ENCODE data around the gene KRT17. TPM values are rescaled to one million over a fixed set of nuclear protein-coding genes. Genes with fewer than 3 reads are reported as not detected.

Gene KRT17
- total RNA-seq, 1 experiment from 2014 or later: 1.5 TPM

- CTCF ChIA-PET: interaction anchor here (0.7 to 3.8 kb wide), 7 partner anchors 32 to 84 kb away, joined by 3 to 22 read pairs (median 5); no protein-coding TSS in a partner anchor
- peaks cover 11% of the 10 kb centered on the region for H3K4me1 Mint-ChIP-seq
- H3K27ac Mint-ChIP-seq: no peak overlapping the region
- POLR2A ChIA-PET: no interaction called here
- no peak overlapping the region for H3K4me3 Mint-ChIP-seq
- no peaks in the 10 kb centered on the region for H3K36me3 Mint-ChIP-seq
- no peaks in the 10 kb centered on the region; the same call in 1 of the 2 replicates for H3K9me3 Mint-ChIP-seq
- ATAC-seq (no peak), DNase-seq (ENCODE audit: low spot score) (no peak)
- peaks cover 26% of the 10 kb centered on the region for H3K27me3 Mint-ChIP-seq (ENCODE audit: low read depth)
- TF ChIP-seq FOXK1 (CRISPR knock-in tag; IDR thresholded peaks at IDR 0.05) (no peak), JAZF1 (CRISPR knock-in tag; IDR thresholded peaks at IDR 0.05) (no peak), ZNF425 (CRISPR knock-in tag; conservative IDR thresholded peaks at IDR 0.05) (no peak), ZNF219 (CRISPR knock-in tag; IDR thresholded peaks at IDR 0.05; ENCODE audit: borderline replicate concordance) (no peak), CBFB (CRISPR knock-in tag; IDR thresholded peaks at IDR 0.05; ENCODE audit: low read depth) (no peak), ETV6 (CRISPR knock-in tag; IDR thresholded peaks at IDR 0.05) (no peak), TP53 (CRISPR knock-in tag; IDR thresholded peaks at IDR 0.05) (no peak), ZNF263 (CRISPR knock-in tag; IDR thresholded peaks at IDR 0.05; ENCODE audit: low read depth) (no peak), ZBTB43 (CRISPR knock-in tag; IDR thresholded peaks at IDR 0.05) (no peak), MAX (CRISPR knock-in tag; IDR thresholded peaks at IDR 0.05) (no peak), RORB (CRISPR knock-in tag; IDR thresholded peaks at IDR 0.05) (no peak), JUN (CRISPR knock-in tag; IDR thresholded peaks at IDR 0.05) (no peak), ATF6 (CRISPR knock-in tag; IDR thresholded peaks at IDR 0.05) (no peak)
- TF ChIP-seq, protein P1, sequence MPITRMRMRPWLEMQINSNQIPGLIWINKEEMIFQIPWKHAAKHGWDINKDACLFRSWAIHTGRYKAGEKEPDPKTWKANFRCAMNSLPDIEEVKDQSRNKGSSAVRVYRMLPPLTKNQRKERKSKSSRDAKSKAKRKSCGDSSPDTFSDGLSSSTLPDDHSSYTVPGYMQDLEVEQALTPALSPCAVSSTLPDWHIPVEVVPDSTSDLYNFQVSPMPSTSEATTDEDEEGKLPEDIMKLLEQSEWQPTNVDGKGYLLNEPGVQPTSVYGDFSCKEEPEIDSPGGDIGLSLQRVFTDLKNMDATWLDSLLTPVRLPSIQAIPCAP (CRISPR knock-in tag; IDR thresholded peaks at IDR 0.05): no peak
Observed at GRCh38 chr17:41581366-41582060, 42.9 kb downstream of the KRT17 start.

- Mint-ChIP-seq H3K4me1 (peaks cover 11% of the 10 kb centered on the region), H3K4me3 (no peak overlapping the region), H3K36me3 (no peaks in the 10 kb centered on the region), H3K27ac (no peak overlapping the region), H3K9me3 (no peaks in the 10 kb centered on the region; the same call in 1 of the 2 replicates), H3K27me3 (ENCODE audit: low read depth) (peaks cover 29% of the 10 kb centered on the region)
- DNase-seq (ENCODE audit: low spot score) (no peak), ATAC-seq (no peak)
- POLR2A ChIA-PET: no interaction called here
- CTCF ChIA-PET: interaction anchor here (0.7 to 2.6 kb wide), 5 partner anchors 32 to 85 kb away, joined by 3 to 18 read pairs (median 4); no protein-coding TSS in a partner anchor
- TF ChIP-seq, protein P2, sequence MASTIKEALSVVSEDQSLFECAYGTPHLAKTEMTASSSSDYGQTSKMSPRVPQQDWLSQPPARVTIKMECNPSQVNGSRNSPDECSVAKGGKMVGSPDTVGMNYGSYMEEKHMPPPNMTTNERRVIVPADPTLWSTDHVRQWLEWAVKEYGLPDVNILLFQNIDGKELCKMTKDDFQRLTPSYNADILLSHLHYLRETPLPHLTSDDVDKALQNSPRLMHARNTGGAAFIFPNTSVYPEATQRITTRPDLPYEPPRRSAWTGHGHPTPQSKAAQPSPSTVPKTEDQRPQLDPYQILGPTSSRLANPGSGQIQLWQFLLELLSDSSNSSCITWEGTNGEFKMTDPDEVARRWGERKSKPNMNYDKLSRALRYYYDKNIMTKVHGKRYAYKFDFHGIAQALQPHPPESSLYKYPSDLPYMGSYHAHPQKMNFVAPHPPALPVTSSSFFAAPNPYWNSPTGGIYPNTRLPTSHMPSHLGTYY (CRISPR knock-in tag; IDR thresholded peaks at IDR 0.05): no peak
- no peak for TF ChIP-seq ZNF416 (CRISPR knock-in tag; IDR thresholded peaks at IDR 0.05)
- no peak for TF ChIP-seq PRRX2 (CRISPR knock-in tag; IDR thresholded peaks at IDR 0.05)
- no peak for TF ChIP-seq GABPB1 (CRISPR knock-in tag; IDR thresholded peaks at IDR 0.05)
- no peak for TF ChIP-seq ETV6 (CRISPR knock-in tag; IDR thresholded peaks at IDR 0.05)
- TF ChIP-seq ZNF281 (CRISPR knock-in tag; IDR thresholded peaks at IDR 0.05): no peak
- TF ChIP-seq ZNF512 (CRISPR knock-in tag; IDR thresholded peaks at IDR 0.05; ENCODE audit: borderline replicate concordance): no peak
- no peak for TF ChIP-seq ZNF121 (CRISPR knock-in tag; IDR thresholded peaks at IDR 0.05)
- no peak for TF ChIP-seq ZBTB21 (CRISPR knock-in tag; IDR thresholded peaks at IDR 0.05; ENCODE audit: borderline replicate concordance)
Observed at GRCh38 chr17:41580687-41581365, 43.5 kb downstream of the KRT17 start.

All from WTC11 (cell line).